ENCODE measurements around the gene CDK2AP2. TPM values are rescaled to one million over a fixed set of nuclear protein-coding genes. Genes with fewer than 3 reads are reported as not detected.

CDK2AP2 gene
- total and polyA plus RNA-seq, 8 donors = 27.1 to 65.6 (median 38.2) TPM

GRCh38 chr11:67504005-67504949, 3.7 kb downstream of the CDK2AP2 start:
- H3K9me3 ChIP-seq = no peaks in the 10 kb centered on the region
- intact Hi-C loops (cut with DNase I) = loop anchor here in 1 of 3 donors (10.0 kb wide), 1 partner anchor 89 kb away; the partner anchor contains the start of gene CARNS1
- no peak for TF ChIP-seq CTCF (IDR thresholded peaks at IDR 0.05)
- peak overlapping the region; percentile 63 to 86 (median 80) for H3K4me3 ChIP-seq
- no peaks in the 10 kb centered on the region for H3K27me3 ChIP-seq
- peaks cover 0 to 26% (median 12%) of the 10 kb centered on the region in 3 donors for H3K4me1 ChIP-seq
- FAIRE-seq = no peak
- DNase-seq = peak in 5 of 6 donors; percentile 43 to 90 (median 70)
- H3K27ac ChIP-seq = peak overlapping the region; percentile 95 to 98 (median 96)
- ATAC-seq = no peak
- no peaks in the 10 kb centered on the region for H3K36me3 ChIP-seq
- WGBS, 2 donors = 2% methylated on average over 38 to 101 of the region's 101 CpGs

GRCh38 chr11:67503119-67504004, 4.6 kb downstream of the CDK2AP2 start:
- H3K9me3 ChIP-seq = no peaks in the 10 kb centered on the region
- H3K27ac ChIP-seq = no peak overlapping the region
- 83 to 84% methylated on average over 19 of the region's 19 CpGs for WGBS, 2 donors
- peaks cover 0 to 26% (median 12%) of the 10 kb centered on the region in 3 donors for H3K4me1 ChIP-seq
- FAIRE-seq (no peak), DNase-seq (peak in 2 of 6 donors; percentile 45 to 79), ATAC-seq (no peak)
- peak overlapping the region in 2 of 4 donors; percentile 85 to 86 for H3K4me3 ChIP-seq
- intact Hi-C loops (cut with DNase I) = loop anchor here in 1 of 3 donors (10.0 kb wide), 1 partner anchor 89 kb away; the partner anchor contains the start of gene CARNS1
- H3K36me3 ChIP-seq = no peaks in the 10 kb centered on the region
- H3K27me3 ChIP-seq = no peaks in the 10 kb centered on the region
- no peak for TF ChIP-seq CTCF (IDR thresholded peaks at IDR 0.05)

- H3K9me3 ChIP-seq = no peaks in the 10 kb centered on the region
- no peak overlapping the region for H3K27ac ChIP-seq
- 94 to 97% methylated on average over 18 of the region's 18 CpGs for WGBS, 2 donors
- peaks cover 0 to 26% (median 12%) of the 10 kb centered on the region in 3 donors for H3K4me1 ChIP-seq
- no peak for TF ChIP-seq CTCF (IDR thresholded peaks at IDR 0.05)
- DNase-seq = peak in 2 of 6 donors; percentile 43 to 74
- intact Hi-C loops (cut with DNase I) = loop anchor here in 1 of 3 donors (10.0 kb wide), 1 partner anchor 88 kb away; the partner anchor contains the start of gene CARNS1
- no peak for ATAC-seq
- H3K4me3 ChIP-seq = no peak overlapping the region
- H3K27me3 ChIP-seq = no peaks in the 10 kb centered on the region
- no peaks in the 10 kb centered on the region for H3K36me3 ChIP-seq
- FAIRE-seq = no peak
These were observed 5.5 kb downstream of the CDK2AP2 start for GRCh38 chr11:67502328-67502979.

- no peaks in the 10 kb centered on the region for H3K36me3 ChIP-seq
- H3K4me3 ChIP-seq = no peak overlapping the region
- ATAC-seq = no peak
- H3K27ac ChIP-seq = no peak overlapping the region
- H3K27me3 ChIP-seq = no peaks in the 10 kb centered on the region
- H3K9me3 ChIP-seq = no peaks in the 10 kb centered on the region
- 95 to 97% methylated on average over 18 of the region's 18 CpGs for WGBS, 2 donors
- no peak for TF ChIP-seq CTCF (IDR thresholded peaks at IDR 0.05)
- no peak for FAIRE-seq
- intact Hi-C loops (cut with DNase I) = loop anchor here in 1 of 3 donors (10.0 kb wide), 1 partner anchor 87 kb away; the partner anchor contains the start of gene CARNS1
- peaks cover 0 to 21% (median 11%) of the 10 kb centered on the region in 3 donors for H3K4me1 ChIP-seq
- peak in 2 of 6 donors; percentile 36 to 74 for DNase-seq
These were observed 6.1 kb downstream of the CDK2AP2 start for GRCh38 chr11:67501854-67502253.

Measured in pancreas (tissue), 10 donors.